Heart right ventricle (tissue), 16 donors: ENCODE results near the gene HS6ST1. TPM values are rescaled to one million over a fixed set of nuclear protein-coding genes. Genes with fewer than 3 reads are reported as not detected.

Experiments
- ATAC-seq, 8 donors: fragments of 200-7000 bp; cut with Tn5 transposase; one replicate each; pipeline ENCODE4 v1.9.1; 2020; ENCODE audit warnings: mild to moderate bottlenecking in 8 of 8, moderate library complexity in 8 of 8, moderate number of reproducible peaks in 1 of 8
- DNase-seq, 2 donors: peaks; one replicate each; pipeline ENCODE4 v3.0.0-alpha.2; 2020
- H3K27ac ChIP-seq, 10 donors: fragments of 200-600 bp; sonication (generic) in 2 of 10; one replicate each; pipeline versions ENCODE4 v1.5.0 to v1.8.0; 2020 to 2022; ENCODE audit warnings: mild to moderate bottlenecking in 3 of 10
- H3K27me3 ChIP-seq, 7 donors: fragments of 200-600 bp; one replicate each; pipeline ENCODE4 v1.8.0; 2021 to 2022; ENCODE audit warnings: mild to moderate bottlenecking in 2 of 7
- H3K36me3 ChIP-seq, 9 donors: fragments of 200-600 bp; sonication (generic) in 1 of 9; one replicate each; pipeline versions ENCODE4 v1.5.0 to v1.8.0; 2020 to 2022; ENCODE audit warnings: mild to moderate bottlenecking in 2 of 9
- H3K4me1 ChIP-seq, 9 donors: fragments of 200-600 bp; sonication (generic) in 1 of 9; one replicate each; pipeline versions ENCODE4 v1.5.0 to v1.8.0; 2020 to 2022; ENCODE audit warnings: mild to moderate bottlenecking in 4 of 9
- H3K4me3 ChIP-seq, 10 donors: fragments of 200-600 bp; sonication (generic) in 2 of 10; one replicate each; pipeline versions ENCODE4 v1.5.0 to v1.8.0; 2020 to 2022; ENCODE audit warnings: mild to moderate bottlenecking in 7 of 10, moderate library complexity in 2 of 10
- H3K9me3 ChIP-seq, 11 donors: fragments of 200-600 bp in 10 of 11; sonication (generic) in 2 of 11; one replicate each; pipeline versions ENCODE4 v1.5.0 to v1.8.0; 2013 to 2022; ENCODE audit warnings: mild to moderate bottlenecking in 2 of 11, control low read depth in 1 of 11, moderate library complexity in 1 of 11
- WGBS, 2 donors: extraction: QIAGEN DNeasy Blood & Tissue Kit; methylation state at CpG; one replicate each; pipeline ENCODE4 v1.1.7; 2013; ENCODE audit warnings: inconsistent platforms in 1 of 2; 5-methylcytosine and 5-hydroxymethylcytosine counted together
- intact Hi-C, 10 donors: fragments of 100-400 bp; cut with DNase I; formaldehyde crosslinking; loops; one replicate each; pipeline versions ENCODE4 v1.11.1 to v1.14.2; 2022
- polyA plus RNA-seq, 2 donors: library from polyadenylated mRNA; stranded (reverse); fragments of 200-250 nt; gene quantifications; one replicate each; pipeline ENCODE4 v1.2.3, GENCODE V29; 2013
- total RNA-seq, 10 donors: library from RNA; stranded (reverse); fragmentation: NEBNext Ultra II Directional in 3 of 10; extraction: Animal tissue kit (Norgen Biotek cat#: 25700) in 3 of 10; gene quantifications; one replicate each; pipeline versions ENCODE4 v1.2.1 to v1.2.4, GENCODE V29; 2021 to 2023
- TF ChIP-seq, protein P1 (sequence below), 9 donors: fragments of 200-600 bp; sonication (generic) in 2 of 9; IDR thresholded peaks; one replicate each; pipeline versions ENCODE4 v1.5.0 to v1.8.0; 2021 to 2022; ENCODE audit warnings: antibody characterized with exemption in 9 of 9, mild to moderate bottlenecking in 5 of 9, moderate library complexity in 1 of 9
- donor health status: Arrhythmogenic right ventricular cardiomyopathy.
- donor health status: ischemic (EF 13 %, LVEDD 7.1; RV severe dilation, severe dysfunction).
- donor health status: healthy with polysubstance abuse.
- donor health status: DM: no; HTN: yes; CAD: no.
- donor health status: DM: no; HTN: no; CAD: no.
- donor health status: ischemic (EF 25% LVEDD 6.9; RV normal size, moderate dysfunction).
- donor health status: ischemic (EF 25% LVEDD 5.7; RV mildly dilated, moderate dysfunction).
- donor health status: healthy.
- donor health status: DM: yes; HTN: yes; CAD: no.
- donor health status: Ischemic cardiomyopathy.
- donor health status: ischemic (EF 35%, LVEDD 5.7; RV mildly dilated, moderate dysfunction).
- donor health status: nonischemic (EF 11% LVEDD 7.7; RV severe dilation, severe dysfunction).
- donor health status: DM: yes; HTN: yes; CAD: no.
- donor health status: PGD.
- donor health status: ischemic (EF 29% LVEDD 5.4; RV normal size, mild dysfunction).
- donor health status: nonischemic (EF 23%, LVEDD 6.1; RV moderate dilation, normal function).

HS6ST1 gene
- total and polyA plus RNA-seq, 12 donors: 10.5 to 51.6 (median 18.2) TPM

DNA sequence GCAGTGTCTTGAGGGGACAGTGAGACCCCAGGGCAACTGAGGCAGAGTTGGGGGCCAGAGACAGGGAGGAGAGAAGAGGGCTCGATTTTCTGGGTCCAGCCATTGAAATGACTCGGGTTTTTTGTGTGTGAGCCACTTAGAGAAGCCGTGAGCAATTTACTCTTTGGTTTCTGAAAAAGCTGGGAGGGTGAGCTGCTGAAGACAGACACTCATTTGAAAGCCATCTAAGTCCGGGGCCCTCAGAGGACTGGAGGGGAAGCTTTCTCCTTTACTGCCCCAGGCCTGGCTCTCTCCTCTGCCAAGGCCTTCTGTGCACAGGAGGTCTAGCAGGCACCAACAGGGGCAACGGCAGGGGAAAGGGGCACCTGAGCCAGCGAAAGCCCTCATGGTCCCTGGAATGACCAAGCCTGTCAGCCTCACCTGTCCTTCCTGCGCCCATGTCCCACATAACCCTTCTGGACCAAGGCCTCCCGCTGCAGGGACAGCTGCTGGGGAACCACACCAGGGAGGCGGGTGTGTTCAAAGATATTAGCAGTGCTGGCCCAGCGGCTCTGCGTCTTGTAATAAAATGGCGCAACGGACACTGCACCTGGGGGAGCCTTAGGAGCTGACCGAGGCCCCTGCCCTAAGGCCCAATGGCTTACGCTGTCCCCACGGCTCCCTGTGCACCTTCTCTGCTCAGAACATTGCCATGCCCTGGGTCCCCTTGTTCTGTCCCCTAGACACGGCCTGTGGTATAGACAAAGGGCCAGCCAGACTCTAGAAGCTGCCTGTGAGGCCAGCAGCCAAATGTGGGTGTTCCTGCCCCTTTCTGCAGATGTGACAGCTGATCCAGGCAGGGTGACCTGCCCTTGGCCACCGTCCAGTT, 45.8 kb downstream of the HS6ST1 start:
- Histone ChIP-seq H3K36me3 (peaks cover 0 to 27% (median 9%) of the 10 kb centered on the region in 9 donors), H3K4me1 (peaks cover 0 to 4% (median 0%) of the 10 kb centered on the region in 9 donors), H3K27me3 (no peaks in the 10 kb centered on the region), H3K9me3 (peaks cover 0 to 18% (median 4%) of the 10 kb centered on the region in 11 donors), H3K27ac (no peak overlapping the region), H3K4me3 (no peak overlapping the region)
- ATAC-seq (no peak), DNase-seq (no peak)
- TF ChIP-seq, protein P1, sequence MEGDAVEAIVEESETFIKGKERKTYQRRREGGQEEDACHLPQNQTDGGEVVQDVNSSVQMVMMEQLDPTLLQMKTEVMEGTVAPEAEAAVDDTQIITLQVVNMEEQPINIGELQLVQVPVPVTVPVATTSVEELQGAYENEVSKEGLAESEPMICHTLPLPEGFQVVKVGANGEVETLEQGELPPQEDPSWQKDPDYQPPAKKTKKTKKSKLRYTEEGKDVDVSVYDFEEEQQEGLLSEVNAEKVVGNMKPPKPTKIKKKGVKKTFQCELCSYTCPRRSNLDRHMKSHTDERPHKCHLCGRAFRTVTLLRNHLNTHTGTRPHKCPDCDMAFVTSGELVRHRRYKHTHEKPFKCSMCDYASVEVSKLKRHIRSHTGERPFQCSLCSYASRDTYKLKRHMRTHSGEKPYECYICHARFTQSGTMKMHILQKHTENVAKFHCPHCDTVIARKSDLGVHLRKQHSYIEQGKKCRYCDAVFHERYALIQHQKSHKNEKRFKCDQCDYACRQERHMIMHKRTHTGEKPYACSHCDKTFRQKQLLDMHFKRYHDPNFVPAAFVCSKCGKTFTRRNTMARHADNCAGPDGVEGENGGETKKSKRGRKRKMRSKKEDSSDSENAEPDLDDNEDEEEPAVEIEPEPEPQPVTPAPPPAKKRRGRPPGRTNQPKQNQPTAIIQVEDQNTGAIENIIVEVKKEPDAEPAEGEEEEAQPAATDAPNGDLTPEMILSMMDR (IDR thresholded peaks at IDR 0.05): no peak
- WGBS, 2 donors: 91 to 93% methylated on average over 18 of the region's 18 CpGs
- intact Hi-C loops: no loop called here

DNA sequence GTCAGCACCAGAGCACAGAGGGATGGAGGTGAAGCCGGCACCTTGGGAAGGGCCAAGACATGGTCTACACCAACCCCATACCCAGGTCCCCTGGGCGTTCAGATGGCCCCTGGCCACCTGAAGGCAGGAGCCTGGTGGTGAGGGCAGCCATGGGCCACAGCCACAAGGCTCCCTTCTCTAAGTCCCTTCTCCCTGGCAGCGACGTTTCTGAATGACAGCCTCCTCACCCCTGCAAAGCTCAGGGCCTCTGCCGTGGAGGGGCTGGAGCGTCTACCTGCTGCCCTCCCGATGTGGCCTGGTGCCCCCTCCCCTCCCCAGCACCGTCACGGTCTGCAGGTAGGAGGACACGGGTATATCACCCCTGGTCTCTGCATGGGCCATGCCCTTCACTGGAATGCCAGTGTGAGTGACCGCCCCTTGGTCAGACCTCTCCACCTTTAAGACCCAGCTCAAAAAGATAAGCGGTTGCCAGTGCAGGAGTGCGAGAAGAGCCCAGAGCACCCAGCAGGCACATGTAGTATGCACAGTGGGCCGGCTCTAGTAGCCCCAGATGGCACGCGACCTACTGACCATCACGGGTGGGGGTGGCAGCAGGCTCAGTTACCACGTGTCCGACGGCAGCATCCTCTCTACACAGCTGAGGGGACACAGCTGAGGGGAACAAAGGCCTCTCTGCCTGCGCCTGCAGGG, 46.6 kb downstream of the HS6ST1 start:
- ATAC-seq (no peak), DNase-seq (peak in 1 of 2 donors; percentile 11)
- H3K36me3 ChIP-seq: peaks cover 0 to 27% (median 9%) of the 10 kb centered on the region in 9 donors
- peaks cover 0 to 18% (median 4%) of the 10 kb centered on the region in 11 donors for H3K9me3 ChIP-seq
- no peaks in the 10 kb centered on the region for H3K27me3 ChIP-seq
- H3K4me1 ChIP-seq: peaks cover 0 to 4% (median 0%) of the 10 kb centered on the region in 9 donors
- TF ChIP-seq, protein P1 (IDR thresholded peaks at IDR 0.05): no peak
- H3K27ac ChIP-seq: no peak overlapping the region
- no peak overlapping the region for H3K4me3 ChIP-seq
- intact Hi-C loops: no loop called here
- WGBS, 2 donors: 92 to 94% methylated on average over 21 of the region's 21 CpGs

DNA sequence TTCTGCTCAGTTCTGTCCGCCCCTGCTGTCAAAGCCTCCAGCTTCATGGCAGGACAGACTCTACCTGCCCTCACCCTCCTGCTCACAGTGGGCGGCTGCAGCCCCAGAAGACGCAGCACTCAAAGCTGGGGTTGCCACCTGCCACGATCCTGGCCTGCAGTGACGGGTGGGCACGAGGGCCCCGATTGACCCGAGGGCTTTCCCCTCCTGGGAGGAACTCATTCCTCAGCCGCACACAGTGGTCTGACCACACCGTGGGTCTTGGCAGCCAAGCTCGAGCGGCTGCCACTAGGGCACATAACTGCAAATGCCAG, 47.1 kb downstream of the HS6ST1 start:
- Histone ChIP-seq H3K27ac (no peak overlapping the region), H3K36me3 (peaks cover 0 to 25% (median 9%) of the 10 kb centered on the region in 9 donors), H3K9me3 (peaks cover 0 to 18% (median 4%) of the 10 kb centered on the region in 11 donors), H3K4me3 (no peak overlapping the region), H3K4me1 (peaks cover 0 to 4% (median 0%) of the 10 kb centered on the region in 9 donors), H3K27me3 (no peaks in the 10 kb centered on the region)
- TF ChIP-seq, protein P1 (IDR thresholded peaks at IDR 0.05): no peak
- ATAC-seq (no peak), DNase-seq (no peak)
- 90 to 94% methylated on average over 12 of the region's 12 CpGs for WGBS, 2 donors
- intact Hi-C loops: no loop called here

DNA sequence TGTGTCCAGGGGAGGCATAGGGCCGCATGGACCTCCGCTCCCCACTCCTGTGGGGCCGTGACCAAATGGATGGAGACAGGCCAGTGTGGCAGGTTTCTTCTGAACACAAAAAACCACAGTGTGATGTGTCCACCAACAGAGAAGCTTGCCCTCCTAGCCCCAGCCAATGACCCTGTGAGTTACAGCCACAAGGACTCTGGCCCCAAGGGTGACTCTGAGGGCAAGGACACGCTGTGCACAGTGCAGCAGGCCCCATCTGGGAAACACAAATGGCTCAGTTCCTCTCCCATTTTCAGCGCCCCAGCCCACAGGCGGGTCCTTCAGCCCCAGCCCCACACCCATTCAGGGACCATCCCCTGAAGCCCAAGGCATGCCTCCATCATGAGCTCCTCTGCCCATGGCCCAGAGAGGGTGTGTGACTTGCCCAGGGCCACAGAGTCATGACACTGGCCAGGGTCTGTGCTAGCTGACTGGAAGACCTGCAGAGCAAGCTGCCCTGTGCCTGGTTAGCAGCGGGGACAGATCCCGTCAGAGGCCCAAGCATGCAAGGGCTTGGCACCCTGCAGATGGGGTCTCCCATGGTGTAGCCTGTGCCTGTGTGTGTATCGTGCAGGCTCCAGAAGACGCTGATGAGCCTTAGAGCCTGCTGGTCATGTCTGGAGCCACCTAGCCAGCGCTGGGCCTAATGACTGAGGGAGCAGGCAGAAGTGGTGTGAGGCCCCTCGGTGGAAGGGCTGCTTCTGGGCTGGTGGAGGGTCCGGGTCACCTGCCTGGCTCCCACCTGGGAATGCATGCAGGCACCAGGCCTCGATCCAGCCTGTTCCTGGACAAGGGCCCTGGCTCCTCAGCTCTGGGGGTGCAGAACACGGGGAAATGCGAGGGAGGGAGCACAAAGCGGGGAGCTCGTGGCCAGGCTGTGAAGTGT, 47.7 kb downstream of the HS6ST1 start:
- peaks cover 0 to 4% (median 0%) of the 10 kb centered on the region in 9 donors for H3K4me1 ChIP-seq
- H3K27ac ChIP-seq: no peak overlapping the region
- no peak overlapping the region for H3K4me3 ChIP-seq
- ATAC-seq: peak in 2 of 8 donors; percentile 22 to 23
- peaks cover 0 to 20% (median 7%) of the 10 kb centered on the region in 9 donors for H3K36me3 ChIP-seq
- TF ChIP-seq, protein P1 (IDR thresholded peaks at IDR 0.05): no peak
- WGBS, 2 donors: 88 to 93% methylated on average over 18 of the region's 18 CpGs
- no peaks in the 10 kb centered on the region for H3K27me3 ChIP-seq
- DNase-seq: no peak
- intact Hi-C loops: no loop called here
- peaks cover 0 to 18% (median 4%) of the 10 kb centered on the region in 11 donors for H3K9me3 ChIP-seq
